Gastroesophageal sphincter (tissue), 4 donors: ENCODE results near the gene MAML2. TPM values are rescaled to one million over a fixed set of nuclear protein-coding genes. Genes with fewer than 3 reads are reported as not detected.
A peak's percentile ranks its signal among the peaks of the same experiment; 100 is the strongest.

Experiments
- ATAC-seq: fragments of 150-250 bp; one replicate; pipeline ENCODE4 v1.9.1; 2016; ENCODE audit warnings: mild to moderate bottlenecking, moderate library complexity
- H3K27ac ChIP-seq, 4 donors: fragments of 200-600 bp; sonication (generic) in 3 of 4; 1 replicate in 3 of 4; 2 replicates in 1 of 4; pipeline ENCODE4 v1.5.1; 2016 to 2019
- H3K27me3 ChIP-seq: fragments of 200-600 bp; sonication (generic); one replicate; pipeline ENCODE4 v1.5.1; 2019
- H3K36me3 ChIP-seq, 2 donors: fragments of 200-600 bp; sonication (generic); one replicate each; pipeline ENCODE4 v1.5.1; 2019; ENCODE audit warnings: control low read depth in 1 of 2
- H3K4me1 ChIP-seq, 3 donors: fragments of 200-600 bp; sonication (generic); 1 replicate in 2 of 3; 2 replicates in 1 of 3; pipeline ENCODE4 v1.5.1; 2016 to 2019; ENCODE audit warnings: control low read depth in 2 of 3
- H3K4me3 ChIP-seq, 2 donors: fragments of 200-600 bp; sonication (generic); one replicate each; pipeline ENCODE4 v1.5.1; 2019; ENCODE audit warnings: mild to moderate bottlenecking in 1 of 2, moderate library complexity in 1 of 2
- H3K9me3 ChIP-seq, 3 donors: fragments of 200-600 bp; sonication (generic); one replicate each; pipeline ENCODE4 v1.5.1; 2017 to 2019; ENCODE audit warnings: control low read depth in 2 of 3
- CTCF ChIP-seq, 4 experiments: fragments of 200-600 bp in 2 of 4; fragments of 450-650 bp in 2 of 4; sonication (generic) in 1 of 4; IDR thresholded peaks; one replicate each; pipeline ENCODE4 v1.5.1; 2017 to 2019; ENCODE audit warnings: antibody characterized with exemption in 4 of 4, mild to moderate bottlenecking in 2 of 4, moderate library complexity in 2 of 4
- EP300 ChIP-seq: sonication (generic); formaldehyde crosslinking; IDR thresholded peaks from one replicate; pipeline ENCODE4 v1.6.1; 2017; ENCODE audit warnings: antibody characterized with exemption, mild to moderate bottlenecking
- POLR2A ChIP-seq, 2 donors: fragments of 450-650 bp; IDR thresholded peaks; one replicate each; pipeline ENCODE4 v1.6.1; 2017; ENCODE audit warnings: antibody characterized with exemption in 2 of 2, mild to moderate bottlenecking in 2 of 2, moderate library complexity in 1 of 2
- POLR2AphosphoS5 ChIP-seq: sonication (generic); formaldehyde crosslinking; IDR thresholded peaks from one replicate; pipeline ENCODE4 v1.6.1; 2017; ENCODE audit warnings: antibody characterized with exemption
- WGBS, 2 donors: methylation state at CpG; one replicate each; pipeline ENCODE4 v1.1.5; 2018; ENCODE audit warnings: low coverage in 1 of 2; 5-methylcytosine and 5-hydroxymethylcytosine counted together
- total RNA-seq, 4 donors: library from RNA; depleted of rRNA; stranded (reverse); fragments of >200 nt; gene quantifications; one replicate each; pipeline ENCODE4 v1.1.0, GENCODE V29; 2016

MAML2 gene
- total RNA-seq, 4 donors from 2014 or later = 15.8 to 31.8 (median 23.7) TPM

GRCh38 chr11:96213500-96213899, 129.5 kb downstream of the MAML2 start:
- no peak for ATAC-seq
- Histone ChIP-seq H3K9me3 (no peaks in the 10 kb centered on the region), H3K27me3 (no peaks in the 10 kb centered on the region), H3K27ac (peak overlapping the region in 3 of 4 donors; percentile 43 to 56 (median 53)), H3K4me1 (peaks cover 6 to 69% (median 13%) of the 10 kb centered on the region in 3 donors), H3K36me3 (no peaks in the 10 kb centered on the region), H3K4me3 (no peak overlapping the region)
- WGBS, 2 donors = 23 to 45% methylated on average over 2 of the region's 2 CpGs
- TF ChIP-seq POLR2AphosphoS5 (no peak), CTCF (IDR thresholded peaks at IDR 0.05) (no peak), POLR2A (IDR thresholded peaks at IDR 0.05) (no peak), EP300 (no peak)

- ATAC-seq = no peak
- Histone ChIP-seq H3K9me3 (no peaks in the 10 kb centered on the region), H3K4me3 (no peak overlapping the region), H3K36me3 (no peaks in the 10 kb centered on the region), H3K4me1 (peaks cover 8 to 62% (median 19%) of the 10 kb centered on the region in 3 donors), H3K27ac (no peak overlapping the region), H3K27me3 (no peaks in the 10 kb centered on the region)
- 89 to 100% methylated on average over 2 of the region's 2 CpGs for WGBS, 2 donors
- no peak for TF ChIP-seq POLR2A (IDR thresholded peaks at IDR 0.05)
- no peak for TF ChIP-seq POLR2AphosphoS5
- TF ChIP-seq CTCF (IDR thresholded peaks at IDR 0.05) = no peak
- TF ChIP-seq EP300 = no peak
Measured at GRCh38 chr11:96211436-96211835, 131.6 kb downstream of the MAML2 start.

GRCh38 chr11:96207459-96208449, 135.2 kb downstream of the MAML2 start:
- peak overlapping the region in 2 of 4 donors; percentile 24 to 33 for H3K27ac ChIP-seq
- ATAC-seq = no peak

GRCh38 chr11:96206955-96207354, 136.0 kb downstream of the MAML2 start:
- Histone ChIP-seq H3K27me3 (no peaks in the 10 kb centered on the region), H3K4me3 (no peak overlapping the region), H3K4me1 (peaks cover 5 to 29% (median 8%) of the 10 kb centered on the region in 3 donors), H3K27ac (peak overlapping the region in 1 of 4 donors; percentile 24), H3K36me3 (no peaks in the 10 kb centered on the region), H3K9me3 (no peaks in the 10 kb centered on the region)
- WGBS, 2 donors = 91% methylated on average over 2 of the region's 2 CpGs
- TF ChIP-seq CTCF (IDR thresholded peaks at IDR 0.05) = no peak
- no peak for ATAC-seq

More at GRCh38 chr11:96207459-96208449, 135.2 kb downstream of the MAML2 start:
- H3K4me1 ChIP-seq = peaks cover 5 to 37% (median 11%) of the 10 kb centered on the region in 3 donors
- TF ChIP-seq POLR2A (IDR thresholded peaks at IDR 0.05) = no peak
- no peak for TF ChIP-seq CTCF (IDR thresholded peaks at IDR 0.05)
- no peak for TF ChIP-seq POLR2AphosphoS5
- TF ChIP-seq EP300 = no peak
- no peaks in the 10 kb centered on the region for H3K27me3 ChIP-seq
- H3K36me3 ChIP-seq = no peaks in the 10 kb centered on the region
- no peaks in the 10 kb centered on the region for H3K9me3 ChIP-seq
- WGBS, 2 donors = 56 to 64% methylated on average over 5 of the region's 5 CpGs
- H3K4me3 ChIP-seq = no peak overlapping the region

GRCh38 chr11:96205460-96205809, 137.6 kb downstream of the MAML2 start:
- ATAC-seq = no peak

More at GRCh38 chr11:96205460-96205809, 137.6 kb downstream of the MAML2 start:
- Histone ChIP-seq H3K36me3 (no peaks in the 10 kb centered on the region), H3K4me3 (no peak overlapping the region), H3K9me3 (no peaks in the 10 kb centered on the region), H3K27me3 (no peaks in the 10 kb centered on the region), H3K4me1 (peaks cover 5 to 33% (median 8%) of the 10 kb centered on the region in 3 donors), H3K27ac (no peak overlapping the region)
- 63 to 79% methylated on average over 3 of the region's 3 CpGs for whole genome bisulfite sequencing, 2 donors
- TF ChIP-seq POLR2A (IDR thresholded peaks at IDR 0.05) (no peak), POLR2AphosphoS5 (no peak), CTCF (IDR thresholded peaks at IDR 0.05) (no peak), EP300 (no peak)
